HG03108 (cell line): ENCODE measurements around the gene GPR25.

Source experiments
- ATAC-seq: cut with Tn5 transposase; IDR thresholded peaks from one replicate; pipeline ENCODE4 v1.9.1; 2021; ENCODE audit warnings: moderate library complexity; ENCODE audit not compliant: unreplicated experiment

Gene GPR25

DNA sequence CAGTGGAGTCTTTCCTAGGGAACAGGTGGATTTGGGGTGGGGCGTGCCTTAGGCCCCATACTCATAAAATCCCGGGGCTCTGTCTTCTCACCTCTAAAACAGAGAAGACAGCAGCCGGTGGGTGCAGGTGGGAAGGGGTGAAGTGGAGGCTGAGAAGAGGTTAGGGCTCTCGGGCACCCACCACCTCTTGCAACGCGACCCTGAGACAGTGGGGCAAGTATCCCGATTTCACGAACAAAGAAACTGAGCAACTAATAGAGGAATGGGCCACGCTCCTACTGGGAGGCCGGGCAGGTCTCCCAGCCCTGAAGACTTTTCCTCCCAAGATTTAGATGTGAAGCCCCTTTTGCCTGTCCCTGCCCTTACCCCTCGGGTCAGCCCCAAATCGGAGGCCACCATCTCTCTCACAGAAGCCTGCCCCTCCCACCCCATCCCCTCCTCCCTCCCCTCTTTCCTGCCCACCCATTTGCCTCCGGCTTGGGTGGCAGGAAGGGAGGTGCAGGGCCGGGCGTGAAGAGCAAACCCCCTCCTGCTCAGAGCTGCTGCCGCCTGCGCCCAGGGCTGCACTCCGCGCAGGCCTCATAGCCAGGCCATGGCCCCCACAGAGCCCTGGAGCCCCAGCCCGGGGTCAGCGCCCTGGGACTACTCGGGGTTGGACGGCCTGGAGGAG, at the start of gene GPR25:
Gene GPR25 (plus strand): TSS at position 536 of the 670 bp plus-strand sequence. CDS start 57 bp downstream, at position 593.
- ATAC-seq = no peak

DNA sequence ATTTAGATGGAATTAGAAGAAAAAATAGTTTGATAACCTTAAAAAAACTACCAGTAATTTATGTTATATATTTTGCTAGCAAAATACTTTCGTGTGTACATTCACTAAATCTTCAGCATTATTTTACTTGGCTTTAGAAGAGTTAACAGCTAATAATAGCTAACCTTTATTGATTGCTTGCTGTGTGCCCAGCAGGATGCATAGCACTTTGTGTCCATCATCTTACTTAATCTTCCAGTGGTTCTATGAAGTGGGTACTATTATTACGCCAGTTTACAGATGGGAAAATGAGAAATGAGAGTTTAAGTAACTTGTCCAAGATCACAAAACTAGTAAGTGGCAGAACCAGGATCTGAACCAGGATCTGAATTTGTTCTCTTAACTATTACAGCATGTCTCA, 41.7 kb upstream of the GPR25 start:
- no peak for ATAC-seq

DNA sequence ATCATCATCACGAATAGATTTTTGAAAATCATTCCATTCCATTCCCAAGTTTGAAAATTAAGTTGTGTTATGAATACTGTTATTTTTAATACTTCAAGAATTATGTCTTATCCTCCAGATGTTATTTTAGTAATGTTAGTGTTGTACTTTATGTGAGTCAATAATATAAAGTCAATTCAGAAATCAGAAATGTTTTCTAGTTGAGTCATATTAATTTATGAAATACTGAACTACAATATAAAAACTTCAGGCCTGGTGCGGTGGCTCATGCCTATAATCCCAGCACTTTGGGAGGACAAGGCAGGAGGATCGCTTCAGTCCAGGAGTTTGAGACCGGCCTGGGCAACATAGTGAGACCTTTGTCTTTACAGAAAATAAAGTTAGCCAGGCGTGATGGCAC, 38.4 kb upstream of the GPR25 start:
- no peak for ATAC-seq

DNA sequence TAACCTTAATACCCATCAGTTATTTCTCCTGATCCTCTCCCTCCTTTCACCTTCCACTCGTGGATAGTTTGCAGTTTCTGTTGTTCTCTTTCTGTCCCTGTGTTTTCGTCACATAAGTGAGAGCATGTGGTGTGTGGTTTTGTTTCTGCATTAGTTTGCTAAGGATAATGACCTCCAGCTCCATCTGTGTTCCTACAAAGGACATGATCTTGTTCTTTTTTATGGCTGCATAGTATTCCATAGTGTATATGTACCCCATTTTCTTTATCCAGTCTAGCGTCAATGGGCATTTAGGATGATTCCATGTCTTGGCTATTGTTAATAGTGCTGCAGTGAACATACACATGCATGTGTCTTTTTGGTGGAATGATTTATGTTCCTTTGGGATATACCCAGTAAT, 36.6 kb upstream of the GPR25 start:
- ATAC-seq = no peak

DNA sequence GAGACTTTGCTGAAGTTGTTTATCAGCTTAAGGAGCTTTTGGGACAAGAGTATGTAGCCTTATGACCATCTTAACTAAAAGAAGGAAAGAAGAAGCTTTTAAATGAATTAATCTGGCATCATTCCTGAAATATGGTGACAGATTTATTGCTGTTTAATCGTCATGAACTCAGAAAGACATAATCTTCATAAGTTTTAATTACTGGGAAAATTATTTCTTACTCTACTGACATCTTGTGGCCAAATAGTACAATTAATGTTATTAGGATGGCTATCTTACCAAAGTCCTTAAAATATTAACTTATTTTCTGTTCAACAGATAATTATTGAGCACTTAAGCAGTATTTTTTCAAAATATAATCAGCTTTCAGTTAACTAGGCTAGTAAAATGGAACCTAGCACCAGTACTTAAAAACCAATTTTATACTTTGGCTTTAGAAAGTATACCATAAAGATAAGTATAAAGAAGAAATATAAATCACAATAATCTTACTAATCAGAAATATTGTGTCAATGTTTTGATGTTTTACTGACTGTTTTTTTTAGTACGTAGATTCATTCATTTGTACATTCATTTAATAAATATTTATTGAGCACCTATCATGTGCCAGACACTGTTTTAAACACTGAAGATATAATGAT, 34.7 kb upstream of the GPR25 start:
- ATAC-seq = no peak

GRCh38 chr1:200838676-200839445, 33.9 kb upstream of the GPR25 start:
- ATAC-seq = no peak

DNA sequence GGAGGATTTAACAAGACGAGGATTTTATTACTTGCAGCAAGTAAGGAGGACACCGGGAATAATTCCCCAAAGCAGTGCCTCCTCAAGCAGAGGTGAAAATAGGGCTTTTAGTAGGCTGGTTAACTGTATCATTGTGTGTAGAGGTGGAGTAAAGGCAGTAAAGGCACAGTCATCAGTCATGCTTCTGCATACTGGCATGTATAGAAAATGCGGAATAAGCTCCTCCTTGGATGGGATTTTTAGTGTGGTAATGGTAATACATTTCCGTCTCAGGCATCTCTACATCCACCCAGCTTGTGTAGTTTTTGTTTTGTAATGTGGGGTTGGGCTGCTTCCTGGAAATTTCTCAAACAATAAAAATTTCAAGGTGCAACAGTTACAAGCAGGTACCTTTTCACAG, 27.4 kb upstream of the GPR25 start:
- ATAC-seq = no peak

GRCh38 chr1:200846398-200846797, 26.4 kb upstream of the GPR25 start:
- no peak for ATAC-seq

GRCh38 chr1:200849430-200849829, 23.4 kb upstream of the GPR25 start:
- ATAC-seq = no peak

- no peak for ATAC-seq
Observed at GRCh38 chr1:200850554-200850953, 22.2 kb upstream of the GPR25 start.

GRCh38 chr1:200856716-200857357, 15.9 kb upstream of the GPR25 start:
- no peak for ATAC-seq

DNA sequence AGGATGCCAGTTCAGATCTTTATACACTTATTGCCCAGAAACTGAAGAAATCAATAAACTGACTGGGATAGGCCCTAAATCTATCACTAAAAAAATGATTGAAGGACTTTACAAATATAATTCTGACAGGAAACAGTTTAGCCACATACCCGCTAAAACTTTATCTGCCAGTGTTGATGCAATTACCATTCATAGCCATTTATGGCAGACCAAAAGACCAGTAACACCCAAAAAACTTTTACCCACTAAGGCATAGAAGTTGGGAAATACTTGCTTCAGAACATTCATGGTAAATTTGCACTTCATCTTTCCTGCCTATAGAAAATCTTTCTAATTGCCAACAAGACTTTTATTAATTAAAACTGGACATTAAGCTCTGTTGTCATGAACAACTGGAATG, 15.0 kb upstream of the GPR25 start:
- no peak for ATAC-seq

GRCh38 chr1:200861937-200862647, 10.7 kb upstream of the GPR25 start:
- no peak for ATAC-seq

DNA sequence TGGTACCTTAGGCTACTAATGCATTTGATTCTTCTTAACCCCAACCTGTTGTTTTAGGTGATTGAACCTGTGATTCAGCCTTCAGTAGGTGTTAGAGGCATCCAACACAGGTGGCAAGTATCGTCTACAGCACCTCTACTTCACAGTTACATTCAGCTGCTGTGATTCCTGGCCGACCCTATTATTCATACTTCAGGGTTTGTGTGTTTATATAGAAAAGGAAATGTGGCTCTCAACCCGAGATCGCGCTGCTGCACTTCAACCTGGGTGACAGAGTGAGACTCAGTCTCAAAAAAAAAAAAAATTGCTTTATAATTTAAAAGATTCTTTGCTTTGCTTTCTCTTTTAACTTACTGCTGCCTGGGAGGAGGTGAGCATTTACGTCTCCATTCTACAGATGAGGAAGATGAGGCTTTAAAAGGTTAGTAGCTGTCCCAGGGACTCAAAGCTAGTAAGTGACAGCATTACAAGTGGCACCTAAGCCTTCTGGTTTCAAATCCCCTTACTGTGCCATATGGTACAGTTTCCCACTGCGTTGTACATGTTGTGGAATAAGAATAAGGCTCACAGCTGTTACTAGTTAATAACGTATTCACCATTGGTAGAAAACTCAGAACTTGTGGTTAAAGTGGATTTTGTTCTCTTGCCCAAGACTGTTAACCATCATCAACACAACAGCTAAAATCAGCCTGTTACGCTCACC, 9.9 kb upstream of the GPR25 start:
- ATAC-seq = no peak

DNA sequence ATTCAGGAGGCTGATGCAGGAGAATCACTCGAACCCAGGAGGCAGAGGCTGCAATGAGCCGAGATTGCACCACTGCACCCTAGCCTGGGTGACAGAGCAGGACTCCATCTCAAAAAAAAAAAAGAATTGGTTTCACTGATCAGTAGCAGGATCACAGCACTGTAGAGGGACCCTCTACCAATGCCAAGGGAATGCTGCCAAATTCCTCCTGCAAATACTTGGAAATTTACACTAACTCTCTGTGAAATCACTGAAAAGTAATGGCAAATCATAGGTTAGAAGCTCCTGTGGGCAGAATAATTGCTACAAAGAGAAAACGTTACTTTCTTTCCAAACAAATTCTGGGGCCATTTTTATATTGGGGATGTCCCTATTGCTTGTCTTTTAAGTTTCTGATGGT, 6.7 kb upstream of the GPR25 start:
- no peak for ATAC-seq

DNA sequence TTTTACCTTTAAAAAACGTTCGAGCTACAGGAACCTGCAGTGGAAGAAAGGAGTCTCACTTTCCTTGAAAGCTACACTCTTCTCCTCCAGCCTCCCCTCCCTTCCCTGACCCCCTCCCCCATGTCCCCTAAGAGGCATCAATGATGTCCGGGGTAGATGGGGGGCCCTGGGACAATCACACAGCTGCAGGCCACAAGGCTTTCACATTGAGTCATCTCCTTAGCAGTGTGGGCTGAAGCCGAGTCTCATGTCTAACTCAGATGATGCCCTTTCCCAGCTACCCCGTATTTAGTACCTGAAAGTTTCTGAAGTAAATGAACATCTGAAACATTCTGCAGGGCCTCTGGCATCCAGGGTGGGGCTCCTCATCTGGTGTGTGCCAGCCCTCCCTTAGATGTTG, 6.3 kb upstream of the GPR25 start:
- peak; percentile 72 for ATAC-seq

DNA sequence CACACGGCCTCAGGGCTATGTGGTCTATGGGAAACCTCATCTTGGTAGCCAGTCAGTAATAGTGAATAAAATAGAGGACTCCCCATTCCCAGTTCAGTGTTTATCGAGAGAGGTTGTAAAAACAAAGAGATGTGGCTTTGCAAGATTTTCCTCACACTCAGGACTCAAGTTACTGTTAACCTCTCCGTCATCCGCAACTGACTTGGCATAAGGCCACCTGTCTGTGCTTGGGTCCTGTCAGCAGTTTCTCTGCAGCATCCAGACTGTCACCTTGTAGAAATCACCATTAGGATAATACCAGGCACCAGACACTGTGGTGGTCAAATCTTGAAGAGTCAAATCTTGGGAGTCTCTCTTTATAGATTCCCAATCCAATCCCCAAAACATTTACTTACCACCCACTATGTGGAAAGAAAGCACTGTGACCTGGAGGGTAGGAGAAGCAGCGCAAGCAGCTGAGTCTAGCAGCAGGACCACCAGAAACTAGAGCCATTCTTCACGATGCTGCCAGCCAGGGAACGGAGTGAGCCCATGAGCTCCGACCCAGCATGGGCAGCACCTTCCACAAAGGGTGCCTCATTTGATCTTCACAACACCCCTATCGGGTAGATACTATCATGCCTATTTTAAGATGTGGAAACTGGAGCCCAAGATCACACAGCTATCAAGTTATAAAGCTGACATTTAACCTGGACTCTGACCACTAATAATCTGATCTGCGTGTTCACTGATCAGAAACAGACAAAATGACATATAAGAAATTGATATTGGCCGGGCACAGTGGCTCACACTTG, 5.6 kb upstream of the GPR25 start:
- ATAC-seq = peak; percentile 2

DNA sequence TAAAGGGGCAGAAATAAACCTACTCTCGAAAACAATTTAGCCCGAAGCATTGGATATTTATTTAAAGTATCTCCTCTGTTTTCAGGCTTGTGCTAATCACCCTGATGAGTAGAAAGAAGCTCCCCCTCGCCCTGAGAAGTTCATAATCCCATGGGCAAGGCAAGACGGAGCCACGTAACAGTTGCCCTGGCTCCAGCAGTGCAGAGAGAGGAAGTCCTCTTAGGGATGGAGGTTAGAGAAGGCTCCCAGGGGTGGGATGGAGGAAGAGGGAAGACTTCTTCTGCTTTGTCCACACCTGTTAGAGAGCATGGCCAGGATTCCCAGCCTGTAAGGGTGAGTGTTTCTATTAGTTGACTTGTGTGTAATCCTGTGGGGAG, 3.4 kb upstream of the GPR25 start:
- ATAC-seq = no peak

- peak; percentile 37 for ATAC-seq
Observed at GRCh38 chr1:200869753-200870391, 2.9 kb upstream of the GPR25 start.
